ENCODE results near the gene CDR2L. TPM values are rescaled to one million over a fixed set of nuclear protein-coding genes. Genes with fewer than 3 reads are reported as not detected.

CDR2L gene
- total RNA-seq, 1 experiment from 2014 or later: 31.0 TPM

DNA sequence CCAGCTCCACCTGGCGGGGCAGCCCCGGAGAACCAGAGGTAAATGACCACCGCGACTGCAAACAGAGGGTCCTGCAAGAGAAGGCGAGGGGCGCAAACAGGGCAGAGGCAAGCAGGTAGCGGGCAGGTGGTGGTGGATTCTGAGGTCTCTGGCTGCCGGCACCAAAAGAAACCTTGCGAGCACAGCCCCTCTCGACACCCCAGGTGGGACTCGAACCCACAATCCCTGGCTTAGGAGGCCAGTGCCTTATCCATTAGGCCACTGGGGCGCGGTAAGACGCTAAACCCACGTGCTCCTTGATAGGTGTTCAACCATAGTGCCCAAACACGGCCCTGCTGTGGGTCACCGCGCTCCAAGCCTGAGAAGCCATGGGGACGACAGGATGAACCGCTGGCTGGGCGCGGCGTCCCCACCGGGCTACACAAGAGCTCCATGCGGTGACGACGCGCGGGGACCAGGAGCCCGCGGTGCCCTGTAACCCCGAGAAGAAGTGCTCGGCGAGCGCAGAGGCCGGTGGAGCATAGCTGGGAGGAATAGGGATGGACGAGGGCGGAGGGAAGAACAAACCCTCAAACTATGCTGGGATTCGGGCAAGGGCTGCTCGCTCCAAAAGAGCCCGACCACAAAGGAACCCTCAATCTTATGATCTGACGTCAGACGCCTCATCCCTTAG, 46.9 kb downstream of the CDR2L start (continued):
- TF ChIP-seq, protein P1, sequence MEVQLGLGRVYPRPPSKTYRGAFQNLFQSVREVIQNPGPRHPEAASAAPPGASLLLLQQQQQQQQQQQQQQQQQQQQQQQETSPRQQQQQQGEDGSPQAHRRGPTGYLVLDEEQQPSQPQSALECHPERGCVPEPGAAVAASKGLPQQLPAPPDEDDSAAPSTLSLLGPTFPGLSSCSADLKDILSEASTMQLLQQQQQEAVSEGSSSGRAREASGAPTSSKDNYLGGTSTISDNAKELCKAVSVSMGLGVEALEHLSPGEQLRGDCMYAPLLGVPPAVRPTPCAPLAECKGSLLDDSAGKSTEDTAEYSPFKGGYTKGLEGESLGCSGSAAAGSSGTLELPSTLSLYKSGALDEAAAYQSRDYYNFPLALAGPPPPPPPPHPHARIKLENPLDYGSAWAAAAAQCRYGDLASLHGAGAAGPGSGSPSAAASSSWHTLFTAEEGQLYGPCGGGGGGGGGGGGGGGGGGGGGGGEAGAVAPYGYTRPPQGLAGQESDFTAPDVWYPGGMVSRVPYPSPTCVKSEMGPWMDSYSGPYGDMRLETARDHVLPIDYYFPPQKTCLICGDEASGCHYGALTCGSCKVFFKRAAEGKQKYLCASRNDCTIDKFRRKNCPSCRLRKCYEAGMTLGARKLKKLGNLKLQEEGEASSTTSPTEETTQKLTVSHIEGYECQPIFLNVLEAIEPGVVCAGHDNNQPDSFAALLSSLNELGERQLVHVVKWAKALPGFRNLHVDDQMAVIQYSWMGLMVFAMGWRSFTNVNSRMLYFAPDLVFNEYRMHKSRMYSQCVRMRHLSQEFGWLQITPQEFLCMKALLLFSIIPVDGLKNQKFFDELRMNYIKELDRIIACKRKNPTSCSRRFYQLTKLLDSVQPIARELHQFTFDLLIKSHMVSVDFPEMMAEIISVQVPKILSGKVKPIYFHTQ (CRISPR knock-in tag; IDR thresholded peaks at IDR 0.05): 0 out of 2 replicates have a peak, but pooled peaks have one; percentile 43
- no peak for TF ChIP-seq TCF7 (CRISPR knock-in tag; IDR thresholded peaks at IDR 0.05; ENCODE audit: low read depth)
- TF ChIP-seq, protein P2, sequence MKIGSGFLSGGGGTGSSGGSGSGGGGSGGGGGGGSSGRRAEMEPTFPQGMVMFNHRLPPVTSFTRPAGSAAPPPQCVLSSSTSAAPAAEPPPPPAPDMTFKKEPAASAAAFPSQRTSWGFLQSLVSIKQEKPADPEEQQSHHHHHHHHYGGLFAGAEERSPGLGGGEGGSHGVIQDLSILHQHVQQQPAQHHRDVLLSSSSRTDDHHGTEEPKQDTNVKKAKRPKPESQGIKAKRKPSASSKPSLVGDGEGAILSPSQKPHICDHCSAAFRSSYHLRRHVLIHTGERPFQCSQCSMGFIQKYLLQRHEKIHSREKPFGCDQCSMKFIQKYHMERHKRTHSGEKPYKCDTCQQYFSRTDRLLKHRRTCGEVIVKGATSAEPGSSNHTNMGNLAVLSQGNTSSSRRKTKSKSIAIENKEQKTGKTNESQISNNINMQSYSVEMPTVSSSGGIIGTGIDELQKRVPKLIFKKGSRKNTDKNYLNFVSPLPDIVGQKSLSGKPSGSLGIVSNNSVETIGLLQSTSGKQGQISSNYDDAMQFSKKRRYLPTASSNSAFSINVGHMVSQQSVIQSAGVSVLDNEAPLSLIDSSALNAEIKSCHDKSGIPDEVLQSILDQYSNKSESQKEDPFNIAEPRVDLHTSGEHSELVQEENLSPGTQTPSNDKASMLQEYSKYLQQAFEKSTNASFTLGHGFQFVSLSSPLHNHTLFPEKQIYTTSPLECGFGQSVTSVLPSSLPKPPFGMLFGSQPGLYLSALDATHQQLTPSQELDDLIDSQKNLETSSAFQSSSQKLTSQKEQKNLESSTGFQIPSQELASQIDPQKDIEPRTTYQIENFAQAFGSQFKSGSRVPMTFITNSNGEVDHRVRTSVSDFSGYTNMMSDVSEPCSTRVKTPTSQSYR (CRISPR knock-in tag; IDR thresholded peaks at IDR 0.05): no peak
- TF ChIP-seq ZNF423 (CRISPR knock-in tag; IDR thresholded peaks at IDR 0.05): no peak
- no peak for TF ChIP-seq FOXJ3 (CRISPR knock-in tag; IDR thresholded peaks at IDR 0.05; ENCODE audit: borderline replicate concordance)
- TF ChIP-seq ESRRA (CRISPR knock-in tag; IDR thresholded peaks at IDR 0.05; ENCODE audit: borderline replicate concordance): no peak; the same call in 1 of the 2 replicates
- peak; percentile 77; the same call in 1 of the 2 replicates for TF ChIP-seq GABPB1 (CRISPR knock-in tag; IDR thresholded peaks at IDR 0.05)
- TF ChIP-seq, protein P3, sequence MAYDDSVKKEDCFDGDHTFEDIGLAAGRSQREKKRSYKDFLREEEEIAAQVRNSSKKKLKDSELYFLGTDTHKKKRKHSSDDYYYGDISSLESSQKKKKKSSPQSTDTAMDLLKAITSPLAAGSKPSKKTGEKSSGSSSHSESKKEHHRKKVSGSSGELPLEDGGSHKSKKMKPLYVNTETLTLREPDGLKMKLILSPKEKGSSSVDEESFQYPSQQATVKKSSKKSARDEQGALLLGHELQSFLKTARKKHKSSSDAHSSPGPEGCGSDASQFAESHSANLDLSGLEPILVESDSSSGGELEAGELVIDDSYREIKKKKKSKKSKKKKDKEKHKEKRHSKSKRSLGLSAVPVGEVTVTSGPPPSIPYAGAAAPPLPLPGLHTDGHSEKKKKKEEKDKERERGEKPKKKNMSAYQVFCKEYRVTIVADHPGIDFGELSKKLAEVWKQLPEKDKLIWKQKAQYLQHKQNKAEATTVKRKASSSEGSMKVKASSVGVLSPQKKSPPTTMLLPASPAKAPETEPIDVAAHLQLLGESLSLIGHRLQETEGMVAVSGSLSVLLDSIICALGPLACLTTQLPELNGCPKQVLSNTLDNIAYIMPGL (CRISPR knock-in tag; IDR thresholded peaks at IDR 0.05): peak; percentile 100
- peak; percentile 89; the same call in 1 of the 2 replicates for TF ChIP-seq ZNF232 (CRISPR knock-in tag; IDR thresholded peaks at IDR 0.05)
- TF ChIP-seq TEAD4 (CRISPR knock-in tag; IDR thresholded peaks at IDR 0.05): 0 out of 2 replicates have a peak, but pooled peaks have one; percentile 15
- 0 out of 2 replicates have a peak, but pooled peaks have one; percentile 37 for TF ChIP-seq CREM (CRISPR knock-in tag; IDR thresholded peaks at IDR 0.05)
- TF ChIP-seq, protein P4, sequence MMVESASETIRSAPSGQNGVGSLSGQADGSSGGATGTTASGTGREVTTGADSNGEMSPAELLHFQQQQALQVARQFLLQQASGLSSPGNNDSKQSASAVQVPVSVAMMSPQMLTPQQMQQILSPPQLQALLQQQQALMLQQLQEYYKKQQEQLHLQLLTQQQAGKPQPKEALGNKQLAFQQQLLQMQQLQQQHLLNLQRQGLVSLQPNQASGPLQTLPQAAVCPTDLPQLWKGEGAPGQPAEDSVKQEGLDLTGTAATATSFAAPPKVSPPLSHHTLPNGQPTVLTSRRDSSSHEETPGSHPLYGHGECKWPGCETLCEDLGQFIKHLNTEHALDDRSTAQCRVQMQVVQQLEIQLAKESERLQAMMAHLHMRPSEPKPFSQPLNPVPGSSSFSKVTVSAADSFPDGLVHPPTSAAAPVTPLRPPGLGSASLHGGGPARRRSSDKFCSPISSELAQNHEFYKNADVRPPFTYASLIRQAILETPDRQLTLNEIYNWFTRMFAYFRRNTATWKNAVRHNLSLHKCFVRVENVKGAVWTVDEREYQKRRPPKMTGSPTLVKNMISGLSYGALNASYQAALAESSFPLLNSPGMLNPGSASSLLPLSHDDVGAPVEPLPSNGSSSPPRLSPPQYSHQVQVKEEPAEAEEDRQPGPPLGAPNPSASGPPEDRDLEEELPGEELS (CRISPR knock-in tag; IDR thresholded peaks at IDR 0.05): peak; percentile 80; the same call in 1 of the 2 replicates
- TF ChIP-seq ZNF416 (CRISPR knock-in tag; IDR thresholded peaks at IDR 0.05): no peak
- TF ChIP-seq CREB1 (CRISPR knock-in tag; IDR thresholded peaks at IDR 0.05): peak; percentile 64; the same call in 1 of the 2 replicates
- no peak for TF ChIP-seq NFE2L1 (CRISPR knock-in tag; IDR thresholded peaks at IDR 0.05)
- no peak for TF ChIP-seq ZNF138 (CRISPR knock-in tag; conservative IDR thresholded peaks at IDR 0.05)
- peak; percentile 44; the same call in 1 of the 2 replicates for TF ChIP-seq FOXP1 (CRISPR knock-in tag; IDR thresholded peaks at IDR 0.05; ENCODE audit: borderline replicate concordance)
- TF ChIP-seq ETV6 (CRISPR knock-in tag; IDR thresholded peaks at IDR 0.05): peak; percentile 86
- 0 out of 2 replicates have a peak, but pooled peaks have one; percentile 8 for TF ChIP-seq EMX1 (CRISPR knock-in tag; IDR thresholded peaks at IDR 0.05)
- TF ChIP-seq, protein P5, sequence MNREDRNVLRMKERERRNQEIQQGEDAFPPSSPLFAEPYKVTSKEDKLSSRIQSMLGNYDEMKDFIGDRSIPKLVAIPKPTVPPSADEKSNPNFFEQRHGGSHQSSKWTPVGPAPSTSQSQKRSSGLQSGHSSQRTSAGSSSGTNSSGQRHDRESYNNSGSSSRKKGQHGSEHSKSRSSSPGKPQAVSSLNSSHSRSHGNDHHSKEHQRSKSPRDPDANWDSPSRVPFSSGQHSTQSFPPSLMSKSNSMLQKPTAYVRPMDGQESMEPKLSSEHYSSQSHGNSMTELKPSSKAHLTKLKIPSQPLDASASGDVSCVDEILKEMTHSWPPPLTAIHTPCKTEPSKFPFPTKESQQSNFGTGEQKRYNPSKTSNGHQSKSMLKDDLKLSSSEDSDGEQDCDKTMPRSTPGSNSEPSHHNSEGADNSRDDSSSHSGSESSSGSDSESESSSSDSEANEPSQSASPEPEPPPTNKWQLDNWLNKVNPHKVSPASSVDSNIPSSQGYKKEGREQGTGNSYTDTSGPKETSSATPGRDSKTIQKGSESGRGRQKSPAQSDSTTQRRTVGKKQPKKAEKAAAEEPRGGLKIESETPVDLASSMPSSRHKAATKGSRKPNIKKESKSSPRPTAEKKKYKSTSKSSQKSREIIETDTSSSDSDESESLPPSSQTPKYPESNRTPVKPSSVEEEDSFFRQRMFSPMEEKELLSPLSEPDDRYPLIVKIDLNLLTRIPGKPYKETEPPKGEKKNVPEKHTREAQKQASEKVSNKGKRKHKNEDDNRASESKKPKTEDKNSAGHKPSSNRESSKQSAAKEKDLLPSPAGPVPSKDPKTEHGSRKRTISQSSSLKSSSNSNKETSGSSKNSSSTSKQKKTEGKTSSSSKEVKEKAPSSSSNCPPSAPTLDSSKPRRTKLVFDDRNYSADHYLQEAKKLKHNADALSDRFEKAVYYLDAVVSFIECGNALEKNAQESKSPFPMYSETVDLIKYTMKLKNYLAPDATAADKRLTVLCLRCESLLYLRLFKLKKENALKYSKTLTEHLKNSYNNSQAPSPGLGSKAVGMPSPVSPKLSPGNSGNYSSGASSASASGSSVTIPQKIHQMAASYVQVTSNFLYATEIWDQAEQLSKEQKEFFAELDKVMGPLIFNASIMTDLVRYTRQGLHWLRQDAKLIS (CRISPR knock-in tag; IDR thresholded peaks at IDR 0.05; ENCODE audit: borderline replicate concordance): no peak
- TF ChIP-seq ZNF396 (CRISPR knock-in tag; IDR thresholded peaks at IDR 0.05; ENCODE audit: borderline replicate concordance): no peak
- 0 out of 2 replicates have a peak, but pooled peaks have one; percentile 63 for TF ChIP-seq ZNF671 (CRISPR knock-in tag; IDR thresholded peaks at IDR 0.05)

Measured in WTC11 (cell line).